Endometrial microvascular endothelial cells (primary cell): Measurements from ENCODE around the gene TNK2. TPM values are rescaled to one million over a fixed set of nuclear protein-coding genes. Genes with fewer than 3 reads are reported as not detected.
"Not testable (repeated sequence)": the region's sequence is repeated elsewhere in the genome, so short reads cannot be mapped to it uniquely, and the experiment has no call there.

ENCODE experiments used
- in situ Hi-C: cut with HindIII; loops from 2 replicates; pipeline ENCODE4 v1.10.0; 2017; ENCODE audit warnings: low sequenced_read_pairs, low pct_unique_long_range_greater_than_20kb; ENCODE audit errors: inconsistent ontology term
- total RNA-seq: library from RNA; depleted of rRNA; stranded (reverse); fragments of >200 nt; gene quantifications from one replicate; pipeline ENCODE4 v1.2.3, GENCODE V29; 2015; ENCODE audit errors: inconsistent ontology term

The TNK2 gene
- total RNA-seq, 1 donor from 2014 or later = 10.6 TPM

- in situ Hi-C loops = not testable (repeated sequence)
Measured at GRCh38 chr3:195902634-195903033, 5.7 kb downstream of the TNK2 start.

- in situ Hi-C loops = not testable (repeated sequence)
Measured at GRCh38 chr3:195901836-195902585, 6.3 kb downstream of the TNK2 start.

GRCh38 chr3:195900436-195901355 lies 7.7 kb downstream of the TNK2 start:
- in situ Hi-C loops = no loop called here

- in situ Hi-C loops = no loop called here
Measured at GRCh38 chr3:195899701-195900435, 8.5 kb downstream of the TNK2 start.

GRCh38 chr3:195897853-195898415 lies 10.4 kb downstream of the TNK2 start:
- in situ Hi-C loops = no loop called here

- in situ Hi-C loops = no loop called here
Measured at GRCh38 chr3:195897081-195897852, 11.1 kb downstream of the TNK2 start.

GRCh38 chr3:195896361-195897080 lies 11.8 kb downstream of the TNK2 start:
- in situ Hi-C loops = no loop called here

- in situ Hi-C loops = no loop called here
Measured at GRCh38 chr3:195895861-195896360, 12.4 kb downstream of the TNK2 start.

GRCh38 chr3:195895078-195895860 lies 13.1 kb downstream of the TNK2 start:
- in situ Hi-C loops = no loop called here

GRCh38 chr3:195893916-195894465 lies 14.4 kb downstream of the TNK2 start:
- in situ Hi-C loops = no loop called here

GRCh38 chr3:195893516-195893915 lies 14.8 kb downstream of the TNK2 start:
- in situ Hi-C loops = no loop called here

- in situ Hi-C loops = no loop called here
Measured at GRCh38 chr3:195893044-195893395, 15.3 kb downstream of the TNK2 start.

- in situ Hi-C loops = no loop called here
Measured at GRCh38 chr3:195892105-195893043, 16.0 kb downstream of the TNK2 start.

- in situ Hi-C loops = no loop called here
Measured at GRCh38 chr3:195891431-195892104, 16.8 kb downstream of the TNK2 start.

- in situ Hi-C loops = no loop called here
Measured at GRCh38 chr3:195889870-195890295, 18.5 kb downstream of the TNK2 start.
